Natural killer cell (primary cell): ENCODE measurements around the gene RGS6. TPM values are rescaled to one million over a fixed set of nuclear protein-coding genes. Genes with fewer than 3 reads are reported as not detected.

ENCODE experiments used
- ATAC-seq, 3 donors: fragments of 150-1000 bp in 2 of 3; fragments of 200-7000 bp in 1 of 3; cut with Tn5 transposase; 1 replicate in 1 of 3; 2 replicates in 2 of 3; pipeline ENCODE4 v1.10.0; 2021; ENCODE audit warnings: mild to moderate bottlenecking in 2 of 3, moderate library complexity in 2 of 3
- DNase-seq, 2 donors: peaks; one replicate each; pipeline versions ENCODE4 v3.0.0 to v3.0.0-alpha.2; 2013 to 2021; ENCODE audit warnings: mixed read lengths in 1 of 2
- H3K27ac ChIP-seq: one replicate; pipeline ENCODE4 v1.5.1; 2013; ENCODE audit warnings: mild to moderate bottlenecking, low read length
- H3K27me3 ChIP-seq: one replicate; pipeline ENCODE4 v1.6.1; 2013; ENCODE audit warnings: low read length; ENCODE audit not compliant: control insufficient read depth, insufficient read depth
- H3K36me3 ChIP-seq: one replicate; pipeline ENCODE4 v1.6.1; 2013; ENCODE audit warnings: low read length; ENCODE audit not compliant: control insufficient read depth, insufficient read depth
- H3K4me1 ChIP-seq: one replicate; pipeline ENCODE4 v1.6.1; 2013; ENCODE audit warnings: low read length; ENCODE audit not compliant: control insufficient read depth, insufficient read depth
- H3K4me3 ChIP-seq: one replicate; pipeline ENCODE4 v1.5.1; 2013; ENCODE audit warnings: low read length
- H3K9me3 ChIP-seq: one replicate; pipeline ENCODE4 v1.6.1; 2013; ENCODE audit warnings: low read length; ENCODE audit not compliant: control insufficient read depth, insufficient read depth
- H3K27ac Mint-ChIP-seq, 2 donors: one replicate each; pipeline ENCODE4 v1.8.0; 2022; ENCODE audit warnings: mild to moderate bottlenecking in 2 of 2, mixed read lengths in 2 of 2, moderate library complexity in 1 of 2
- H3K27me3 Mint-ChIP-seq, 2 donors: one replicate each; pipeline ENCODE4 v1.8.0; 2022; ENCODE audit warnings: low read depth in 2 of 2, mixed read lengths in 2 of 2
- H3K36me3 Mint-ChIP-seq: one replicate; pipeline ENCODE4 v1.8.0; 2022; ENCODE audit warnings: mixed read lengths
- H3K4me1 Mint-ChIP-seq, 2 donors: one replicate each; pipeline ENCODE4 v1.8.0; 2022; ENCODE audit warnings: mixed read lengths in 2 of 2
- H3K4me3 Mint-ChIP-seq: one replicate; pipeline ENCODE4 v1.8.0; 2022; ENCODE audit warnings: mild to moderate bottlenecking, moderate library complexity, mixed read lengths
- H3K9me3 Mint-ChIP-seq, 2 donors: one replicate each; pipeline ENCODE4 v1.8.0; 2022; ENCODE audit warnings: mixed read lengths in 2 of 2
- CTCF ChIP-seq: fragments of 200-600 bp; IDR thresholded peaks from one replicate; pipeline ENCODE4 v1.8.0; 2022; ENCODE audit warnings: antibody characterized with exemption
- WGBS: methylation state at CpG from one replicate; pipeline ENCODE4 v1.1.7; 2013; ENCODE audit warnings: missing lambda C conversion rate; ENCODE audit not compliant: insufficient coverage; 5-methylcytosine and 5-hydroxymethylcytosine counted together
- intact Hi-C: fragments of 100-400 bp; cut with micrococcal nuclease; formaldehyde crosslinking; loops from one replicate; pipeline ENCODE4 v1.14.2; 2022
- total RNA-seq, 4 donors: library from RNA; stranded (reverse); fragments of 120-200 nt in 1 of 4; gene quantifications; one replicate each; pipeline versions ENCODE4 v1.2.3 to v1.2.4, GENCODE V29; 2013 to 2022

RGS6 gene
- total RNA-seq, 3 donors from 2014 or later (not counting 1 experiment from before 2014, with no cell fraction given) = 0.75 to 1.4 TPM; not detected in 1

- H3K36me3 ChIP-seq = no peaks in the 10 kb centered on the region
- Mint-ChIP-seq H3K4me3 (no peak overlapping the region), H3K36me3 (no peaks in the 10 kb centered on the region), H3K27me3 (peaks cover 13 to 14% of the 10 kb centered on the region in 2 donors), H3K4me1 (no peaks in the 10 kb centered on the region), H3K9me3 (no peaks in the 10 kb centered on the region), H3K27ac (no peak overlapping the region)
- no peak for TF ChIP-seq CTCF
- H3K4me1 ChIP-seq = no peaks in the 10 kb centered on the region
- H3K9me3 ChIP-seq = no peaks in the 10 kb centered on the region
- DNase-seq = no peak
- no peak overlapping the region for H3K4me3 ChIP-seq
- H3K27ac ChIP-seq = no peak overlapping the region
- H3K27me3 ChIP-seq = no peaks in the 10 kb centered on the region
- 55% methylated on average over 2 of the region's 2 CpGs for WGBS
- intact Hi-C loops = no loop called here
- ATAC-seq = no peak
Observed at GRCh38 chr14:72352012-72352411, 419.8 kb downstream of the RGS6 start.

- Histone ChIP-seq H3K4me3 (no peak overlapping the region), H3K27ac (no peak overlapping the region), H3K9me3 (no peaks in the 10 kb centered on the region), H3K4me1 (no peaks in the 10 kb centered on the region), H3K36me3 (no peaks in the 10 kb centered on the region), H3K27me3 (no peaks in the 10 kb centered on the region)
- intact Hi-C loops = no loop called here
- no peak for DNase-seq
- Mint-ChIP-seq H3K4me3 (no peak overlapping the region), H3K36me3 (no peaks in the 10 kb centered on the region), H3K27ac (no peak overlapping the region), H3K27me3 (peaks cover 0 to 6% of the 10 kb centered on the region in 2 donors), H3K4me1 (no peaks in the 10 kb centered on the region), H3K9me3 (no peaks in the 10 kb centered on the region)
- no peak for ATAC-seq
- TF ChIP-seq CTCF = no peak
- 87% methylated on average over 3 of the region's 3 CpGs for WGBS
Observed at GRCh38 chr14:72366619-72367018, 434.4 kb downstream of the RGS6 start.

- no peaks in the 10 kb centered on the region for H3K9me3 ChIP-seq
- Mint-ChIP-seq H3K4me1 (no peaks in the 10 kb centered on the region), H3K27ac (no peak overlapping the region), H3K36me3 (no peaks in the 10 kb centered on the region), H3K9me3 (no peaks in the 10 kb centered on the region), H3K27me3 (peaks cover 3 to 17% of the 10 kb centered on the region in 2 donors), H3K4me3 (no peak overlapping the region)
- no peaks in the 10 kb centered on the region for H3K36me3 ChIP-seq
- TF ChIP-seq CTCF = no peak
- no peaks in the 10 kb centered on the region for H3K27me3 ChIP-seq
- H3K27ac ChIP-seq = no peak overlapping the region
- H3K4me3 ChIP-seq = no peak overlapping the region
- no peaks in the 10 kb centered on the region for H3K4me1 ChIP-seq
- ATAC-seq (no peak), DNase-seq (no peak)
- intact Hi-C loops = no loop called here
Observed at GRCh38 chr14:72369106-72369505, 436.9 kb downstream of the RGS6 start.

- intact Hi-C loops = no loop called here
- Histone ChIP-seq H3K27ac (no peak overlapping the region), H3K9me3 (peaks cover 6% of the 10 kb centered on the region), H3K36me3 (no peaks in the 10 kb centered on the region), H3K4me3 (no peak overlapping the region), H3K4me1 (no peaks in the 10 kb centered on the region), H3K27me3 (no peaks in the 10 kb centered on the region)
- Mint-ChIP-seq H3K27ac (no peak overlapping the region), H3K27me3 (peaks cover 8 to 45% of the 10 kb centered on the region in 2 donors), H3K4me1 (no peaks in the 10 kb centered on the region), H3K36me3 (peaks cover 19% of the 10 kb centered on the region), H3K4me3 (no peak overlapping the region), H3K9me3 (peaks cover 3 to 6% of the 10 kb centered on the region in 2 donors)
- DNase-seq = no peak
- WGBS = no CpG with 5 or more reads among the region's 3 CpGs
- ATAC-seq = no peak
- no peak for TF ChIP-seq CTCF
Observed at GRCh38 chr14:72377016-72377415, 444.8 kb downstream of the RGS6 start.
